GM13977 (cell line): ENCODE results near the gene RHBDL3.

Source experiments
- DNase-seq: peaks from one replicate; pipeline ENCODE4 v3.0.0; 2012; ENCODE audit warnings: low spot score
- CTCF ChIP-seq: IDR thresholded peaks from 2 replicates; pipeline ENCODE4 v1.5.1; 2012; ENCODE audit warnings: mild to moderate bottlenecking, control low read depth; ENCODE audit not compliant: insufficient read depth; ENCODE audit errors: extremely low read depth, missing control alignments
- in situ Hi-C: fragments of 300-500 bp; cut with MboI; formaldehyde crosslinking; loops from one replicate; pipeline ENCODE4 v1.12.0; 2022; ENCODE audit warnings: low sequenced_read_pairs, low pct_unique_long_range_greater_than_20kb, mixed read lengths, inconsistent platforms; ENCODE audit not compliant: unreplicated experiment

RHBDL3 gene

DNA sequence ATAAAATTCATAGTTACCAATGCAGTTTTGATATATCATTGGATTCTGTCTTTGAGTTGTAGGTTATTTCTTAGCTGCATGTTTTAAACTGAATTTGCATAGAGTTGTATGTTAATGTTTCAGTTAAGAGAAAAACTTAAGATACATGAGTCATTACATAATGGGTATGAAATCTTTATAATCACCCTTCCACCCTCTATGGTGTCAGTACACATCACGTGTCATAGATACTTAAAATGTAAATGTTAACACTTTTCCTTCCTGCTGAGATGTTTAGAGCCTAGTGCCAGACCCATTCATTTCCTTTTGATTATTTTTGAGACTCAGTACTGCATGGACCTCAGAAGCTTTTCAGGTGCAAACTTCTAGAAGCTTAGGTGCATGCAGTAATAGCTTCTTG is 104.8 kb downstream of the RHBDL3 start:
- DNase-seq, result no peak
- no peak for TF ChIP-seq CTCF
- in situ Hi-C loops, result no loop called here
